NCI-H69 (cell line): ENCODE measurements around the gene PPIA.

ENCODE experiments used
- DNase-seq: peaks from one replicate; lab custom pipeline; 2025; lab: John Stamatoyannopoulos, UW

Gene PPIA

DNA sequence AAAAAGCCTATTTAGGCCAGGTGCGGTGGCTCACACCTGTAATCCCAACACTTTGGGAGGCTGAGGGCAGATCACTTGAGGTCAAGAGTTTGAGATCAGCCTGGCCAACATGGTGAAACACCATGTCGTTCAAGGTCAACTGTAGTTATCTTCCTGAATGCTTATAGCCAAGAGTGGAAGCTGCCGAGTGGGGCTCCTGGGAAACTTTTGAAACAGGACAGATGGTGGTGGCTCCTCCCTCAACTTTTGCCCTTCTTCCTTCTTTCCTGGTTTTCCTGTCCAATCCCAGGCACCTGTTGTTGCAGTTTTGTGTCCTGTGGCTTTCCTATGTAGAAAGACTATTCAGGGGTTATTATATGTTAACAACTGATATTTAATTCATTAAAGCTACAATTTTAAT is 8.7 kb upstream of the PPIA start:
- DNase-seq = no peak

DNA sequence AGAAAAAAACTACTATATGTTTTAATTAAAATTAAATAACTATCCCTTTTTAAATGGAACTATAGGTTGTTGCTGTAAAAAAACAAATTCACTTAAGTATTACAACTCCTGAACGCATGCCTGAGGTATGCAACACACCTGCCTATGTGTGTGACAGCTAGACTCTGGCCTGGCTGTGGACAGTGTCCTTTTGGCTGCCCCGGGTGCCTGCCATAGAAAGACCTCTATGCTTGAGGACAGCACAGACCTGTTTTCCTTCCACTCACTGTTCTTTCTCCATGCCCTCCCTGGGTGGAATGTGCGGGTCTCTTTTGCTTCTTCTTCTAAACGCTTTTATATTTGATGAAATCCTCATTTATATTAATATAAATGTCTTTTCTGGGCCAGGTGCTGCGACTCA is 6.5 kb upstream of the PPIA start:
- DNase-seq = no peak

GRCh38 chr7:44791278-44792219 is 4.9 kb upstream of the PPIA start:
- DNase-seq = no peak

GRCh38 chr7:44793919-44794318 is 2.6 kb upstream of the PPIA start:
- DNase-seq = no peak

GRCh38 chr7:44794331-44794730 is 2.1 kb upstream of the PPIA start:
- DNase-seq = no peak

- DNase-seq = peak; percentile 95
Measured at GRCh38 chr7:44796034-44796503, 412 bp upstream of the PPIA start.

DNA sequence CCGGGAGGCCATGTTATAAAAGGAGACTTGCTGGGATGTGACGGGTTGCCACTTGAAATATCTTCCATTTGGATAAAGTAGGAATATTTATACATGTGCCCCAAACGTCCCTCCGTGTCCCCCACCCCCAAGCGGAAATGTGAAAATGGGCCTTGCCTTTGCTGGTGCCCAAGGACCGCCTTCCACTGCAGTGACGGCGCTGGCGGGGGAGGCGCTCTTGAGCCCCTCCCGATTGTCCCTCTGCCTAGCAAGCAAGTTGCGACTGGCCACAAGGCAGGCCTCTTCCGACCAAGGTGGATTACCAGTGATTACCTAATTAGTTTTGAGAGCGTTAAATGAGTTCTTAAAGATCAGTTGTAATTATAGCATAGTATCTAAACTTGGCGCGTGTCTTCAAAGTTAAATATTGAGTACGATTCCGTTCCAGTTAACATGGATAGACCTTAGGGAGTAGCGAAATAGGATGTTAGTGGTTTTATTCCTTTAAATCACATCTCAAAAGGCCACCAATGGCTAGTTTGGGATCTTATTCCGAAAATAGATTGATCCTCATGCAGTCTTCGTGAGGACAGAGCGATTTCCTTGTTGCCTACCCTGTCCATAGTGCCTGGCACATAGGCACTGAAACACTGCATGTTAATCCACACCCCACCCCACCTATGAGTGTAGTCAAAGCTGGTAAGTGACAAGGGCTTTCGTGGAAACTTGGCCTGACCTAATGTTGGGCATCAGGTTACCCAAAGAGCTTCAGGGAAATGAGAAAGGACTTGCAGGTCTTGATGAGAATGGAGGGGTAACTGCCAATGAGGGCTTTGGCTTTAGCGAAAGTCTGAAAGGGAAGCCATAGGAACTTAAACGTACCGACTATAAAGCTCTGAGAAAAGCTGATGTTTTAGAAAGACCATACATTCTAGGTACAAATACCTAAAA is 1.1 kb downstream of the PPIA start:
- DNase-seq = peak; percentile 90

DNA sequence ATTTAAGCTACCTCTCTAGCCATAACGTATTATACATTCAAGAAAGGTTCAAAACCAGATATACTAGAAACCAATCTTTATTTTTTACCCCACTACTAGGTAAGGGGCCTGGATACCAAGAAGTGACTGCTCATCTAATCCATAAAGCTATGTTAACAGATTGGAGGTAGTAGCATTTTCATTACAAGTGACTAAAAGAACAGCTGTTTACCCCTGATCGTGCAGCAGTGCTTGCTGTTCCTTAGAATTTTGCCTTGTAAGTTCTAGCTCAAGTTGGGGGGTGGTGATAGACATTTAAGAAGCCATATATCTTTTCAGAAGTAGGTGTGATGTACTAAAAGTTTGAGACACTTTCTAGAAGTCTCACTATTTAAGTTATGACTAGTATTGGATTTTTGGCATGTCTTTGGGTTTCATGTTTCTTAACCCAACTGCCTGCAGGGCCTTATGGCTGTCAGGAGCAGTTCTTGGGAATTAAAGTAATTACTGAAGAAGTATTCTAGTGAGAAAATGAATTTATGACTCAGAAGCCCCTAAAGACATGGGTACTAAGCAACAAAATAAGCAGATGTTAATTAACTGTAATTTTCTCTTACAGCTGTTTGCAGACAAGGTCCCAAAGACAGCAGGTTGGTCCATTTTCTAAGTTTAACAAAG is 2.3 kb downstream of the PPIA start:
- peak; percentile 19 for DNase-seq

DNA sequence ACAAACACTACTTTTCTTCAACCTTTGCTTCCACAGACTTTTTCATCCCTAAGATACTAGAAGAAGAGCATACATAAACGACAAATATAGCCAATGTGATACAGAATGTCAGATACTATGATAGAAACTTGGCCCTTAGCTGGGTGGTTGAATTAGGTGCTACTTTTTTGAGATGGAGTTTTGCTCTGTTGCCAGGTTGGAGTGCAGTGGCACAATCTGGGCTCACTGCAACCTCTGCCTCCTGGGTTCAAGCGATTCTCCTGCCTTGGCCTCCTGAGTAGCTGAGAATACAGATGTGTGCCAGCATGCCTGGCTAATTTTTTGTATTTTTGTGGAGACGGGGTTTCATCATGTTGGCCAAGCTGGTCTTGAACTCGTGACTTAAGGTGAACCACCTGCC is 3.5 kb downstream of the PPIA start:
- DNase-seq = no peak

DNA sequence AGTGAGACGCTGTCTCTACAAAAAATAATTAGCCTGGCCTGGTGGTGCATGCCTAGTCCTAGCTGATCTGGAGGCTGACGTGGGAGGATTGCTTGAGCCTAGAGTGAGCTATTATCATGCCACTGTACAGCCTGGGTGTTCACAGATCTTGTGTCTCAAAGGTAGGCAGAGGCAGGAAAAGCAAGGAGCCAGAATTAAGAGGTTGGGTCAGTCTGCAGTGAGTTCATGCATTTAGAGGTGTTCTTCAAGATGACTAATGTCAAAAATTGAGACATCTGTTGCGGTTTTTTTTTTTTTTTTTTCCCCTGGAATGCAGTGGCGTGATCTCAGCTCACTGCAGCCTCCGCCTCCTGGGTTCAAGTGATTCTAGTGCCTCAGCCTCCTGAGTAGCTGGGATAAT is 5.4 kb downstream of the PPIA start:
- no peak for DNase-seq

GRCh38 chr7:44802418-44803025 is 6.0 kb downstream of the PPIA start:
- DNase-seq = peak; percentile 35

GRCh38 chr7:44803828-44804519 is 7.5 kb downstream of the PPIA start:
- peak; percentile 19 for DNase-seq

- DNase-seq = peak; percentile 11
Measured at GRCh38 chr7:44805950-44806349, 9.5 kb downstream of the PPIA start.

GRCh38 chr7:44808914-44809393 is 12.5 kb downstream of the PPIA start:
- no peak for DNase-seq

GRCh38 chr7:44811093-44811492 is 14.6 kb downstream of the PPIA start:
- DNase-seq = peak; percentile 51

GRCh38 chr7:44811571-44811970 is 15.1 kb downstream of the PPIA start:
- no peak for DNase-seq

DNA sequence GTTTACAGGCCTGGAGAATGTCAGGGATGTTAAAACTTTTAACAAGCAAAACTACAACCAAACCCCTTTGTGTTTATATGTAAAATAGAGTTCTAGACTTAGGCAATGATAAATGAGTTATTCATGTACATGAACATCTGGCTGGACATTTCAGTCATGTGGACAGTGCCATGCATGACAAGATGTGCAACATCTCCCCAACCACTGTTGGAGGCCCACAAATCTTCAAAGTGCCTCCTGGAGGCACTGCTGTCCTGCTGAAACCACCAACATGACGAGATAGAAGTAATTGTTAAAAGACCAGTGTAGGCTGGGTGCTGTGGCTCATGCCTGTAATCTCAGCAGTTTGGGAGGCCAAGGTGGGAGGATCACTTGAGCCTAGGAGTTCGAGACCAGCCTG is 18.4 kb downstream of the PPIA start:
- no peak for DNase-seq

GRCh38 chr7:44819292-44819691 is 22.8 kb downstream of the PPIA start:
- DNase-seq = peak; percentile 12

DNA sequence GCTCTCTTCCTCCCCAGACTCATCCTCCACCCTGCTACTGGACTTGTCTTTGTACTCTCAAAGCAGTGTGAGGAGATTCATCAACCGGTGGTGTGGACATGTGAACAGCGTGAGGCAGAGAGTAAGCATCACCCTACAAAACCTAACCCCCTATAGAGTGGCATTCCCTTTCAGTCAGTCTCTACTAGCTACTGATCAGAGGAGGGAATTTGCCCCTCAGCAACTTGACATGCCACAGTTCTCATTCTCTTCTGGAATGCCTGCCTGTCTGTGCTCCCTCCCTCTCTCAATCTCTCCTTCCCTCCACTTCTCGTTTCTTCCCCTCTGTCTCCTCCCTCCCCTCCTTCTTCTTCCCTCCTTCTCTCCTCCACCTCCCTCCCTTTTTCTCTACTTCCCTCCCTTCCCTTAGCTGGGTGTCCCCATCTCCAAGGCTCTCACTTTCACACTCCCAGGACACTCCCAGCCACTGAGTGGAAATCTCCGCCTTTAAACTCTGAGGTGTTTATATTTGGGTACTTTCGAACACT is 26.8 kb downstream of the PPIA start:
- no peak for DNase-seq

GRCh38 chr7:44824894-44825526 is 28.5 kb downstream of the PPIA start:
- DNase-seq = no peak
